GM19240 (cell line): ENCODE data around the gene AGAP1.
"Not testable (repeated sequence)": the region's sequence is repeated elsewhere in the genome, so short reads cannot be mapped to it uniquely, and the experiment has no call there.

Source experiments
- DNase-seq: peaks from one replicate; pipeline ENCODE4 v3.0.0; 2011; ENCODE audit warnings: low spot score; ENCODE audit not compliant: insufficient read length

AGAP1 gene

GRCh38 chr2:236137066-236137465, 643.2 kb downstream of the AGAP1 start:
- no peak for DNase-seq

- DNase-seq: not testable (repeated sequence)
Observed at GRCh38 chr2:236141616-236142015, 647.8 kb downstream of the AGAP1 start.

GRCh38 chr2:236143811-236144210, 650.0 kb downstream of the AGAP1 start:
- no peak for DNase-seq

GRCh38 chr2:236146436-236146835, 652.6 kb downstream of the AGAP1 start:
- DNase-seq: no peak

- DNase-seq: no peak
Observed at GRCh38 chr2:236155406-236155805, 661.6 kb downstream of the AGAP1 start.

- DNase-seq: no peak
Observed at GRCh38 chr2:236156095-236156859, 662.4 kb downstream of the AGAP1 start.

- no peak for DNase-seq
Observed at GRCh38 chr2:236156860-236157194, 663.0 kb downstream of the AGAP1 start.

- no peak for DNase-seq
Observed at GRCh38 chr2:236157366-236157765, 663.5 kb downstream of the AGAP1 start.

- DNase-seq: no peak
Observed at GRCh38 chr2:236157815-236158498, 664.1 kb downstream of the AGAP1 start.

- no peak for DNase-seq
Observed at GRCh38 chr2:236158969-236159777, 665.3 kb downstream of the AGAP1 start.

- DNase-seq: no peak
Observed at GRCh38 chr2:236159778-236160170, 665.9 kb downstream of the AGAP1 start.

- DNase-seq: no peak
Observed at GRCh38 chr2:236160366-236161081, 666.7 kb downstream of the AGAP1 start.

- no peak for DNase-seq
Observed at GRCh38 chr2:236161082-236161462, 667.2 kb downstream of the AGAP1 start.

GRCh38 chr2:236161531-236161930, 667.7 kb downstream of the AGAP1 start:
- no peak for DNase-seq

- DNase-seq: no peak
Observed at GRCh38 chr2:236162031-236162845, 668.4 kb downstream of the AGAP1 start.

GRCh38 chr2:236162882-236163470, 669.1 kb downstream of the AGAP1 start:
- DNase-seq: no peak

- no peak for DNase-seq
Observed at GRCh38 chr2:236163471-236164200, 669.8 kb downstream of the AGAP1 start.

- no peak for DNase-seq
Observed at GRCh38 chr2:236164201-236164924, 670.5 kb downstream of the AGAP1 start.
